ENCODE measurements around the gene PLOD2.

DNA sequence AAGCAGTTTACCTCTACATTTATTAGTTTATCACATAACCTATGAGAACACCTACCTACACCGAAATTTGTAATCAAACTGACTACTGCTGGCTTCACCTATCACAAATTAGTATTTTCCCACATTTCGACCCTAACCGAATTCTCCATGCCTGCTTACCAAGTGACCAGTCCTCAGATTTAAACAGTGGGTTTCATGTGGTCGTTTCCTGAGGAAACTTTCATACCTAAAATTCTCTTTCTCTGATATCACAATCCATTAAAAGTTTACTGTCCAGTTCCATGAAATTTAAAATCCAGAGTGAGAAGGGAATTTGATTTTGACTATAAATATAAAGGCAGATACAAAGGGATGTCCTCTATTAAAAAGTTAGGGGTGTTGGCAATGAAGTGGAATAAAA lies 1.9 kb downstream of the PLOD2 start:
- TF ChIP-seq ZNF512 (CRISPR knock-in tag; IDR thresholded peaks at IDR 0.05; ENCODE audit: borderline replicate concordance) (no peak), CTCF (IDR thresholded peaks at IDR 0.05) (no peak), ESRRA (CRISPR knock-in tag; IDR thresholded peaks at IDR 0.05; ENCODE audit: borderline replicate concordance) (no peak), ZNF423 (CRISPR knock-in tag; IDR thresholded peaks at IDR 0.05) (no peak), ZNF263 (CRISPR knock-in tag; IDR thresholded peaks at IDR 0.05; ENCODE audit: low read depth) (no peak), ELF4 (CRISPR knock-in tag; IDR thresholded peaks at IDR 0.05; ENCODE audit: low read depth) (no peak)
- TF ChIP-seq, protein P1, sequence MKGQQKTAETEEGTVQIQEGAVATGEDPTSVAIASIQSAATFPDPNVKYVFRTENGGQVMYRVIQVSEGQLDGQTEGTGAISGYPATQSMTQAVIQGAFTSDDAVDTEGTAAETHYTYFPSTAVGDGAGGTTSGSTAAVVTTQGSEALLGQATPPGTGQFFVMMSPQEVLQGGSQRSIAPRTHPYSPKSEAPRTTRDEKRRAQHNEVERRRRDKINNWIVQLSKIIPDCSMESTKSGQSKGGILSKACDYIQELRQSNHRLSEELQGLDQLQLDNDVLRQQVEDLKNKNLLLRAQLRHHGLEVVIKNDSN (CRISPR knock-in tag; IDR thresholded peaks at IDR 0.05) = no peak
